CD4-positive, alpha-beta T cell treated with Interleukin-6 for 4 hours (primary cell): Measurements from ENCODE around the gene TMEM221.
"Not testable (repeated sequence)": the region's sequence is repeated elsewhere in the genome, so short reads cannot be mapped to it uniquely, and the experiment has no call there.

Experiments
- DNase-seq: peaks from one replicate; pipeline ENCODE4 v3.0.0-alpha.2; 2020; ENCODE audit warnings: mixed read lengths

The TMEM221 gene

GRCh38 chr19:17448131-17448967 is at the start of gene TMEM221:
Gene TMEM221, minus strand, starts transcription at chr19:17448668. Its CDS starts 206 bp downstream, at chr19:17448462.
- peak; percentile 74 for DNase-seq

- DNase-seq: no peak
These were observed 48.8 kb upstream of the TMEM221 start for GRCh38 chr19:17497149-17497798.

GRCh38 chr19:17496337-17496997 is 48.0 kb upstream of the TMEM221 start:
- DNase-seq: peak; percentile 87

GRCh38 chr19:17495639-17496296 is 47.3 kb upstream of the TMEM221 start:
- no peak for DNase-seq

- DNase-seq: no peak
These were observed 42.8 kb upstream of the TMEM221 start for GRCh38 chr19:17491287-17491686.

- peak; percentile 67 for DNase-seq
These were observed 41.9 kb upstream of the TMEM221 start for GRCh38 chr19:17490411-17490810.

- DNase-seq: no peak
These were observed 41.0 kb upstream of the TMEM221 start for GRCh38 chr19:17489392-17490030.

- peak; percentile 88 for DNase-seq
These were observed 40.3 kb upstream of the TMEM221 start for GRCh38 chr19:17488593-17489391.

GRCh38 chr19:17487284-17488121 is 39.0 kb upstream of the TMEM221 start:
- DNase-seq: no peak

- DNase-seq: no peak
These were observed 38.2 kb upstream of the TMEM221 start for GRCh38 chr19:17486545-17487240.

GRCh38 chr19:17484520-17485185 is 36.2 kb upstream of the TMEM221 start:
- DNase-seq: no peak

GRCh38 chr19:17483605-17484002 is 35.1 kb upstream of the TMEM221 start:
- no peak for DNase-seq

- no peak for DNase-seq
These were observed 34.6 kb upstream of the TMEM221 start for GRCh38 chr19:17482877-17483604.

GRCh38 chr19:17481986-17482385 is 33.5 kb upstream of the TMEM221 start:
- no peak for DNase-seq

GRCh38 chr19:17479325-17479791 is 30.9 kb upstream of the TMEM221 start:
- no peak for DNase-seq

GRCh38 chr19:17475541-17476115 is 27.2 kb upstream of the TMEM221 start:
- no peak for DNase-seq

GRCh38 chr19:17475011-17475540 is 26.6 kb upstream of the TMEM221 start:
- DNase-seq: not testable (repeated sequence)

- DNase-seq: peak; percentile 39
These were observed 24.6 kb upstream of the TMEM221 start for GRCh38 chr19:17473041-17473440.
